MM.1S (cell line): ENCODE measurements around the gene TSC2.

ENCODE experiments used
- EZH2 ChIP-seq: fragments of 300-600 bp; sonication (generic); optimal IDR thresholded peaks from 2 replicates; pipeline ENCODE3; 2017; ENCODE audit warnings: low read depth, mild to moderate bottlenecking, antibody characterized with exemption, low read length, mixed read lengths
- TF ChIP-seq, protein P1 (sequence below): fragments of 300-600 bp; sonication (generic); IDR thresholded peaks from 2 replicates; pipeline ENCODE4 v1.5.1; 2016; ENCODE audit warnings: antibody characterized with exemption, low read length, mixed read lengths

DNA sequence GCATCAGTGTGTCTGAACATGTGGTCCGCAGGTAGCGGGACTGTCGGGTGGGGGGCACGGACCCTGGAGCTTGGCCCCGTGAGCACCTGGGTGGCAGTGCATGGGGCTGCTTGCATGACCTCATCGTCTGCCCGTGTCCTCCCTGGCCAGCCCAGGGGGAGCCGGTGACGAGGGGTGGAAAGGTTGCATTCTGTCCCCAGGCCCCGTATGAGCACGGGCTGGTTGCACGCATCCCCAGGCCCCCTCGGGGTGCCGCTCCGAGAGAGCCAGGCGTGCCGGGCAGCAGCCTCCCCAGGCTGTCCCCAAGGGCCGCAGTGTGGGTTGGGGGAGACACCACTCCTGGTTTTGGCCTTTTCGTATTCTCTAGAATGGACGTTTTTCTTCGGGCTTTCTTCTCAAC lies 29.9 kb downstream of the TSC2 start:
- TF ChIP-seq, protein P1, sequence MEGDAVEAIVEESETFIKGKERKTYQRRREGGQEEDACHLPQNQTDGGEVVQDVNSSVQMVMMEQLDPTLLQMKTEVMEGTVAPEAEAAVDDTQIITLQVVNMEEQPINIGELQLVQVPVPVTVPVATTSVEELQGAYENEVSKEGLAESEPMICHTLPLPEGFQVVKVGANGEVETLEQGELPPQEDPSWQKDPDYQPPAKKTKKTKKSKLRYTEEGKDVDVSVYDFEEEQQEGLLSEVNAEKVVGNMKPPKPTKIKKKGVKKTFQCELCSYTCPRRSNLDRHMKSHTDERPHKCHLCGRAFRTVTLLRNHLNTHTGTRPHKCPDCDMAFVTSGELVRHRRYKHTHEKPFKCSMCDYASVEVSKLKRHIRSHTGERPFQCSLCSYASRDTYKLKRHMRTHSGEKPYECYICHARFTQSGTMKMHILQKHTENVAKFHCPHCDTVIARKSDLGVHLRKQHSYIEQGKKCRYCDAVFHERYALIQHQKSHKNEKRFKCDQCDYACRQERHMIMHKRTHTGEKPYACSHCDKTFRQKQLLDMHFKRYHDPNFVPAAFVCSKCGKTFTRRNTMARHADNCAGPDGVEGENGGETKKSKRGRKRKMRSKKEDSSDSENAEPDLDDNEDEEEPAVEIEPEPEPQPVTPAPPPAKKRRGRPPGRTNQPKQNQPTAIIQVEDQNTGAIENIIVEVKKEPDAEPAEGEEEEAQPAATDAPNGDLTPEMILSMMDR, result no peak
- TF ChIP-seq EZH2, result no peak
